Measurements from ENCODE around the gene SLC2A1. TPM values are rescaled to one million over a fixed set of nuclear protein-coding genes. Genes with fewer than 3 reads are reported as not detected.
A peak's percentile ranks its signal among the peaks of the same experiment; 100 is the strongest.

SLC2A1 gene
- total and polyA plus RNA-seq, 2 experiments from 2014 or later: 271 to 301 TPM

DNA sequence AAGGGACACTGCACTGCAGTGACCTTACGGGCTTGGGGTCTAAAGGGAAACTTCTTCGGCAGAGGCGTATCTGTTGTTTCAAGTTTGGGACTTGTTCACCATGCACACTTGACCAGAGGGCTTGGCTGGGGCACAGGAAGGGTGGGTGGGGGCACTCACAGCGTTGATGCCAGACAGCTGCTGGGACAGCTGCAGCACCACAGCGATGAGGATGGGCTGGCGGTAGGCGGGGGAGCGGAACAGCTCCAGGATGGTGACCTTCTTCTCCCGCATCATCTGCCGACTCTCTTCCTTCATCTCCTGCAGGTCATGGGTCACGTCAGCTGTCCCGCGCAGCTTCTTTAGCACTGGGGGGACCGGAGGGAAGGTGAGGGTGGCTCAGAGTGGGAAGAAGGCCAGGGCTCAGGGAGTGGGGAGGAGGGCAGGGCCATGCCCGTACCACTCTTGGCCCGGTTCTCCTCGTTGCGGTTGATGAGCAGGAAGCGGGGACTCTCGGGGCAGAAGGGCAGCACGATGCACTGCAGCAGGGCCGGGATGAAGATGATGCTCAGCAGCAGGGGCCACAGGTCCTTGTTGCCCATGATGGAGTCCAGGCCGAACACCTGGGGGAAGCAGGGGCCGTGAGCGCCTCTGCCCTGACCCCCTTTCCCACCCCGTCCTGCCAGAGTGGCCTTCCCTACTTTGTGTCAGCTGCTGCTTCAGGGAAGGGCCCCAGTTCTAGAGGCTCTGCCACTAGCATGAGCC is 29.1 kb downstream of the SLC2A1 start:
- TF ChIP-seq EZH2 (IDR thresholded peaks at IDR 0.05; ENCODE audit: borderline replicate concordance): no peak
- TF ChIP-seq, protein P1, sequence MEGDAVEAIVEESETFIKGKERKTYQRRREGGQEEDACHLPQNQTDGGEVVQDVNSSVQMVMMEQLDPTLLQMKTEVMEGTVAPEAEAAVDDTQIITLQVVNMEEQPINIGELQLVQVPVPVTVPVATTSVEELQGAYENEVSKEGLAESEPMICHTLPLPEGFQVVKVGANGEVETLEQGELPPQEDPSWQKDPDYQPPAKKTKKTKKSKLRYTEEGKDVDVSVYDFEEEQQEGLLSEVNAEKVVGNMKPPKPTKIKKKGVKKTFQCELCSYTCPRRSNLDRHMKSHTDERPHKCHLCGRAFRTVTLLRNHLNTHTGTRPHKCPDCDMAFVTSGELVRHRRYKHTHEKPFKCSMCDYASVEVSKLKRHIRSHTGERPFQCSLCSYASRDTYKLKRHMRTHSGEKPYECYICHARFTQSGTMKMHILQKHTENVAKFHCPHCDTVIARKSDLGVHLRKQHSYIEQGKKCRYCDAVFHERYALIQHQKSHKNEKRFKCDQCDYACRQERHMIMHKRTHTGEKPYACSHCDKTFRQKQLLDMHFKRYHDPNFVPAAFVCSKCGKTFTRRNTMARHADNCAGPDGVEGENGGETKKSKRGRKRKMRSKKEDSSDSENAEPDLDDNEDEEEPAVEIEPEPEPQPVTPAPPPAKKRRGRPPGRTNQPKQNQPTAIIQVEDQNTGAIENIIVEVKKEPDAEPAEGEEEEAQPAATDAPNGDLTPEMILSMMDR (IDR thresholded peaks at IDR 0.05; ENCODE audit: poor library complexity): no peak
- no peak for TF ChIP-seq EZH2phosphoT487 (IDR thresholded peaks at IDR 0.05; ENCODE audit: low read depth, severe bottlenecking, unreplicated experiment)
- Histone ChIP-seq H3K36me3 (replicated peaks; ENCODE audit: insufficient read depth, low read depth) (no peaks in the 10 kb centered on the region), H2AFZ (no peak overlapping the region), H3K27ac (no peak overlapping the region), H3K4me1 (ENCODE audit: insufficient read depth) (peaks cover 17% of the 10 kb centered on the region), H3K9me3 (ENCODE audit: low read depth) (no peaks in the 10 kb centered on the region), H3K4me3 (no peak overlapping the region), H3K27me3 (no peaks in the 10 kb centered on the region), H3K4me2 (no peak overlapping the region), H3K79me2 (peaks cover 34% of the 10 kb centered on the region), H3K9me2 (replicated peaks; ENCODE audit: insufficient read depth) (no peaks in the 10 kb centered on the region), H4K20me1 (ENCODE audit: insufficient read depth, poor library complexity, severe bottlenecking) (peaks cover 15% of the 10 kb centered on the region)
- WGBS (ENCODE audit: low lambda C conversion rate, missing lambda C conversion rate): 93% methylated on average over 25 of the region's 26 CpGs
- no peak for DNase-seq (ENCODE audit: low spot score)

DNA sequence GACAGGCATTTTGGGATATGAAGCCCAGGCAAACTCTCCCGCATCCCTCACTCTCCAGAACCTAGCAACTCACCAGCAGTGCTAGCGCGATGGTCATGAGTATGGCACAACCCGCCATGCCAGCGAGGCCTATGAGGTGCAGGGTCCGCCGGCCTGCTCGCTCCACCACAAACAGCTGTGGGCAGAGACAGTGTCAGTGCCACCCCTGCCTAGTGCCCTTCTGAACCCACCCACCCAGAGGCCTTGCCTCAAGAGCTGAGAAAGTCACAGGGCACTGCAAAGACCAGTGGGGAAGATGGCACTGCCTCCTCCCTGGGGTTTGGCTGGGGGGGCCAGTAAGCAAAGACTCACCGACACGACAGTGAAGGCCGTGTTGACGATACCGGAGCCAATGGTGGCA is 29.8 kb downstream of the SLC2A1 start:
- H3K4me3 ChIP-seq: no peak overlapping the region
- no peaks in the 10 kb centered on the region for H3K9me2 ChIP-seq (replicated peaks; ENCODE audit: insufficient read depth)
- 100% methylated on average over 13 of the region's 13 CpGs for WGBS (ENCODE audit: low lambda C conversion rate, missing lambda C conversion rate)
- H3K4me1 ChIP-seq (ENCODE audit: insufficient read depth): peaks cover 17% of the 10 kb centered on the region
- peaks cover 27% of the 10 kb centered on the region for H3K79me2 ChIP-seq
- H2AFZ ChIP-seq: no peak overlapping the region
- peak; percentile 3 for DNase-seq (ENCODE audit: low spot score)
- H3K36me3 ChIP-seq (replicated peaks; ENCODE audit: insufficient read depth, low read depth): no peaks in the 10 kb centered on the region
- TF ChIP-seq EZH2 (IDR thresholded peaks at IDR 0.05; ENCODE audit: borderline replicate concordance) (no peak), EZH2phosphoT487 (IDR thresholded peaks at IDR 0.05; ENCODE audit: low read depth, severe bottlenecking, unreplicated experiment) (no peak)
- TF ChIP-seq, protein P1 (IDR thresholded peaks at IDR 0.05; ENCODE audit: poor library complexity): no peak
- H3K9me3 ChIP-seq (ENCODE audit: low read depth): no peaks in the 10 kb centered on the region
- H3K4me2 ChIP-seq: no peak overlapping the region
- H4K20me1 ChIP-seq (ENCODE audit: insufficient read depth, poor library complexity, severe bottlenecking): peaks cover 15% of the 10 kb centered on the region
- H3K27me3 ChIP-seq: no peaks in the 10 kb centered on the region
- no peak overlapping the region for H3K27ac ChIP-seq

DNA sequence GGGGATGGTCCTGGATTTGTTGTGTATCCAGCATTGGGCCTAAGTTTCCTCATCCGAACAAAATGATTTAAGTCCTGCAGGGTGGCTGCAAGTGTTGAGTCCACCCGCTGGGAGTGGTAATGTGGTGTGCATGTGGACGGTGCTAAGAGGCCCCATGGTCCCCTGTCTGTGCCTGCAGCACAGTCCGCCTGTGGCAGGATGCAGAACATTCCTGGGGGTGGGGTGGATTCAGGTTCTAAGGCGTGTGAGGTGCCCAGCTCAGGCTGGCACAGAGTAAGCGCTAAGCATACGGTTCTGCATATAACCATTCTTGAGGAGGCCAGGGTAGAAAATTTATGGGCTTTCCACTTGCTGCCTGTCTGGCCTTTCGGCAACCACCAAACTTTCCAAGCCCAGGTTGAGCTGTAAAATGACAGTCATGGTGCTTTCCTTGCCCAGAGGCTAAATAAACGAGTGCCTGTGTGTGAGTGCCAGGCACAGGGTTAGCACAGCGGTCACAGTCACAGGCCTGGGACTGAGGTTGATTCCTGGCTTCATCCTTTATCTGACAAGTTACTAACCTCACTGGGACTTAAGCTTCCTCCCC is 30.7 kb downstream of the SLC2A1 start:
- TF ChIP-seq, protein P1 (IDR thresholded peaks at IDR 0.05; ENCODE audit: poor library complexity): no peak
- TF ChIP-seq EZH2phosphoT487 (IDR thresholded peaks at IDR 0.05; ENCODE audit: low read depth, severe bottlenecking, unreplicated experiment) (no peak), EZH2 (IDR thresholded peaks at IDR 0.05; ENCODE audit: borderline replicate concordance) (no peak)
- WGBS (ENCODE audit: low lambda C conversion rate, missing lambda C conversion rate): 77% methylated on average over 10 of the region's 10 CpGs
- peaks cover 11% of the 10 kb centered on the region for H4K20me1 ChIP-seq (ENCODE audit: insufficient read depth, poor library complexity, severe bottlenecking)
- no peaks in the 10 kb centered on the region for H3K9me2 ChIP-seq (replicated peaks; ENCODE audit: insufficient read depth)
- no peak overlapping the region for H3K4me2 ChIP-seq
- peaks cover 24% of the 10 kb centered on the region for H3K4me1 ChIP-seq (ENCODE audit: insufficient read depth)
- H3K9me3 ChIP-seq (ENCODE audit: low read depth): no peaks in the 10 kb centered on the region
- H3K27ac ChIP-seq: no peak overlapping the region
- H3K27me3 ChIP-seq: no peaks in the 10 kb centered on the region
- DNase-seq (ENCODE audit: low spot score): no peak
- no peak overlapping the region for H3K4me3 ChIP-seq
- H2AFZ ChIP-seq: no peak overlapping the region
- peaks cover 18% of the 10 kb centered on the region for H3K79me2 ChIP-seq
- no peaks in the 10 kb centered on the region for H3K36me3 ChIP-seq (replicated peaks; ENCODE audit: insufficient read depth, low read depth)
